DOHH2 (cell line): ENCODE measurements around the gene EXOSC7.
"Not testable (repeated sequence)": the region's sequence is repeated elsewhere in the genome, so short reads cannot be mapped to it uniquely, and the experiment has no call there.

Experiments used
- H3F3A ChIP-seq: fragments of 200-600 bp; sonication (generic), shearing (Covaris generic); 2 replicates; pipeline ENCODE4 v1.6.0; 2016; ENCODE audit warnings: antibody characterized with exemption, mild to moderate bottlenecking; ENCODE audit not compliant: control insufficient read depth, insufficient read depth
- H3K27ac ChIP-seq: fragments of 200-600 bp; sonication (generic); 2 replicates; pipeline ENCODE4 v1.5.1; 2014; ENCODE audit warnings: low read depth, mild to moderate bottlenecking, low read length, moderate library complexity
- H3K27me3 ChIP-seq: fragments of 200-600 bp; sonication (generic); 2 replicates; pipeline ENCODE4 v1.6.1; 2014; ENCODE audit warnings: mild to moderate bottlenecking, low read length, mixed read lengths; ENCODE audit not compliant: control insufficient read depth
- H3K36me3 ChIP-seq: fragments of 200-600 bp; sonication (generic); 2 replicates; pipeline ENCODE4 v1.6.1; 2014; ENCODE audit warnings: mild to moderate bottlenecking, low read length, moderate library complexity, mixed read lengths; ENCODE audit not compliant: control insufficient read depth
- H3K4me1 ChIP-seq: fragments of 200-600 bp; sonication (generic); 2 replicates; pipeline ENCODE4 v1.6.1; 2014; ENCODE audit warnings: mild to moderate bottlenecking, low read length, mixed read lengths; ENCODE audit not compliant: control insufficient read depth
- H3K4me2 ChIP-seq: fragments of 200-600 bp; sonication (generic); 2 replicates; pipeline ENCODE4 v1.6.0; 2014; ENCODE audit warnings: mild to moderate bottlenecking, low read length, moderate library complexity
- H3K4me3 ChIP-seq: fragments of 200-600 bp; sonication (generic); 2 replicates; pipeline ENCODE4 v1.5.1; 2014; ENCODE audit warnings: mild to moderate bottlenecking, low read length, mixed read lengths
- H3K79me2 ChIP-seq: fragments of 200-600 bp; sonication (generic); 2 replicates; pipeline ENCODE4 v1.6.1; 2014; ENCODE audit warnings: mild to moderate bottlenecking, low read length, mixed read lengths; ENCODE audit not compliant: control insufficient read depth
- H3K9me2 ChIP-seq: fragments of 200-600 bp; sonication (generic); replicated peaks from 2 replicates; pipeline ENCODE4 v1.6.1; 2014; ENCODE audit warnings: mild to moderate bottlenecking, low read length, mixed read lengths; ENCODE audit not compliant: control insufficient read depth
- H3K9me3 ChIP-seq: fragments of 200-600 bp; sonication (generic); 2 replicates; pipeline ENCODE4 v1.6.1; 2014; ENCODE audit warnings: antibody characterized with exemption, low read length, mixed read lengths; ENCODE audit not compliant: control insufficient read depth, insufficient read depth
- H4K20me1 ChIP-seq: fragments of 200-600 bp; sonication (generic); 2 replicates; pipeline ENCODE4 v1.6.0; 2014; ENCODE audit warnings: low read depth, mild to moderate bottlenecking, antibody characterized with exemption, low read length, moderate library complexity; ENCODE audit not compliant: control insufficient read depth, insufficient read depth
- EZH2phosphoT487 ChIP-seq: fragments of 200-600 bp; sonication (generic); IDR thresholded peaks from 2 replicates; pipeline ENCODE4 v1.6.1; 2017; ENCODE audit warnings: borderline replicate concordance, mild to moderate bottlenecking, antibody characterized with exemption, low read length, moderate library complexity, mixed read lengths
- TF ChIP-seq, protein P1 (sequence below): fragments of 200-600 bp; sonication (generic); IDR thresholded peaks from one replicate; pipeline ENCODE4 v1.5.1; 2014; ENCODE audit warnings: antibody characterized with exemption, mild to moderate bottlenecking, low read depth, low read length; ENCODE audit not compliant: poor library complexity, severe bottlenecking

The EXOSC7 gene

DNA sequence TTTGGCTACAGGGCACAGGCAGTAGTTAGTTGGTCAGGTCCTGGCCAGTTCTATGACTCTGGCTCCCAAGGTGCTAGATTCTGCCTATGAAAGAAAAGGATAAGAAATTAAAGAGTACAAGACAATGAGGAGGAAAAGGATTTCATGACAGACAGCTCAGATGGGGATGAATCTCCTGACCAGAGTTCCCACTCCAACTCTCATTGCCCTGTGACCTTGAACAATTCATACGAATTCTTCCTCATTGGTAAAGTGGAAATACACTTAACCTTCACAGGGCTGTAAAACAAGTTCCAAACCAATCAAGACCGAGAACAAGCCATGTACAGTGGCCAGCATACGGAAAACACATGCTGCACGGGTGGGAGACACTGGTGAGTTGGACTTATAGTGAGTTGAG is 73.8 kb downstream of the EXOSC7 start:
- Histone ChIP-seq H4K20me1 (no peaks in the 10 kb centered on the region), H3K9me2 (no peaks in the 10 kb centered on the region), H3K27ac (no peak overlapping the region), H3K36me3 (no peaks in the 10 kb centered on the region), H3K4me3 (no peak overlapping the region), H3K4me1 (no peaks in the 10 kb centered on the region), H3K79me2 (no peaks in the 10 kb centered on the region), H3K4me2 (no peak overlapping the region), H3K27me3 (peaks cover 12% of the 10 kb centered on the region), H3F3A (no peaks in the 10 kb centered on the region), H3K9me3 (no peaks in the 10 kb centered on the region)
- TF ChIP-seq EZH2phosphoT487 = no peak
- TF ChIP-seq, protein P1, sequence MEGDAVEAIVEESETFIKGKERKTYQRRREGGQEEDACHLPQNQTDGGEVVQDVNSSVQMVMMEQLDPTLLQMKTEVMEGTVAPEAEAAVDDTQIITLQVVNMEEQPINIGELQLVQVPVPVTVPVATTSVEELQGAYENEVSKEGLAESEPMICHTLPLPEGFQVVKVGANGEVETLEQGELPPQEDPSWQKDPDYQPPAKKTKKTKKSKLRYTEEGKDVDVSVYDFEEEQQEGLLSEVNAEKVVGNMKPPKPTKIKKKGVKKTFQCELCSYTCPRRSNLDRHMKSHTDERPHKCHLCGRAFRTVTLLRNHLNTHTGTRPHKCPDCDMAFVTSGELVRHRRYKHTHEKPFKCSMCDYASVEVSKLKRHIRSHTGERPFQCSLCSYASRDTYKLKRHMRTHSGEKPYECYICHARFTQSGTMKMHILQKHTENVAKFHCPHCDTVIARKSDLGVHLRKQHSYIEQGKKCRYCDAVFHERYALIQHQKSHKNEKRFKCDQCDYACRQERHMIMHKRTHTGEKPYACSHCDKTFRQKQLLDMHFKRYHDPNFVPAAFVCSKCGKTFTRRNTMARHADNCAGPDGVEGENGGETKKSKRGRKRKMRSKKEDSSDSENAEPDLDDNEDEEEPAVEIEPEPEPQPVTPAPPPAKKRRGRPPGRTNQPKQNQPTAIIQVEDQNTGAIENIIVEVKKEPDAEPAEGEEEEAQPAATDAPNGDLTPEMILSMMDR = no peak

DNA sequence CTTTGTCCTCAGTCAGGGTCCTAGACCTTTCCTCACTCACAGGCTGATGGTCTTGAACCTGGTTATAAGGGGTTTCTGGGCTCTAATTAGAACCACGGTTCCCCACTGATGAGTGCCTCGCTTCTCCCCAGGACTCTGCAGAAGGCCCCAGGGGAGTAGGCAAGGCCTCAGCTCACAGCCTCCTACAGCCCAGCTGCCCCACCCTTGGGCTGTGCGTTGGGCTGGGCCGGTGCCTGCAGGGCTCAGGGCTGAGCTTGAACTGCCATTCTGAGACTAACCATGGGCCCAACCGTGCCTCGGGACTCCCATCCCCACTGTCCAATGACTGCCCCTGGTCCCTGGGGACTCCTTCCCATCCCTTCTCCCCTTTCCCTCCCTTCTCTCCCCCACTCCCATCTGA is 75.6 kb downstream of the EXOSC7 start:
- no peaks in the 10 kb centered on the region for H3F3A ChIP-seq
- peaks cover 8% of the 10 kb centered on the region for H3K27me3 ChIP-seq
- TF ChIP-seq, protein P1 = no peak
- TF ChIP-seq EZH2phosphoT487 = no peak
- H4K20me1 ChIP-seq = no peaks in the 10 kb centered on the region
- H3K9me2 ChIP-seq = no peaks in the 10 kb centered on the region
- no peak overlapping the region for H3K27ac ChIP-seq
- H3K4me3 ChIP-seq = no peak overlapping the region
- H3K9me3 ChIP-seq = no peaks in the 10 kb centered on the region
- H3K4me1 ChIP-seq = no peaks in the 10 kb centered on the region
- no peak overlapping the region for H3K4me2 ChIP-seq
- no peaks in the 10 kb centered on the region for H3K79me2 ChIP-seq
- no peaks in the 10 kb centered on the region for H3K36me3 ChIP-seq

DNA sequence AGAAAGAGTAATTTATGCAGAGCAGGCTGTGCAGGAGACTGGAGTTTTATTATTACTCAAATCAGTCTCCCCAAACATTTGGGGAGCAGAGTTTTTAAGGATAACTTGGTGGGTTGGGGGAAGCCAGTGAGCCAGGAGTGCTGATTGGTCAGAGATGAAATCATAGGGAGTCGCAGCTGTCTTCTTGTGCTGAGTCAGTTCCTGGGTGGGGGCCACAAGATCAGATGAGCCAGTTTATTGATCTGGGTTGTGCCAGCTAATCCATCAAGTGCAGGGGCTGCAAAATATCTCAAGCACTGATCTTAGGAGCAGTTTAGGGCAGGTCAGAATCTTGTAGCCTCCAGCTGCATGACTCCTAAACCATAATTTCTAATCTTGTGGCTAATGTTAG is 77.8 kb downstream of the EXOSC7 start:
- not testable (repeated sequence) for H3K27ac ChIP-seq, H3K4me1 ChIP-seq, H3K79me2 ChIP-seq, H3K36me3 ChIP-seq, H3K27me3 ChIP-seq, H3K9me3 ChIP-seq, H3K4me3 ChIP-seq, H4K20me1 ChIP-seq, H3K4me2 ChIP-seq, H3K9me2 ChIP-seq, H3F3A ChIP-seq

DNA sequence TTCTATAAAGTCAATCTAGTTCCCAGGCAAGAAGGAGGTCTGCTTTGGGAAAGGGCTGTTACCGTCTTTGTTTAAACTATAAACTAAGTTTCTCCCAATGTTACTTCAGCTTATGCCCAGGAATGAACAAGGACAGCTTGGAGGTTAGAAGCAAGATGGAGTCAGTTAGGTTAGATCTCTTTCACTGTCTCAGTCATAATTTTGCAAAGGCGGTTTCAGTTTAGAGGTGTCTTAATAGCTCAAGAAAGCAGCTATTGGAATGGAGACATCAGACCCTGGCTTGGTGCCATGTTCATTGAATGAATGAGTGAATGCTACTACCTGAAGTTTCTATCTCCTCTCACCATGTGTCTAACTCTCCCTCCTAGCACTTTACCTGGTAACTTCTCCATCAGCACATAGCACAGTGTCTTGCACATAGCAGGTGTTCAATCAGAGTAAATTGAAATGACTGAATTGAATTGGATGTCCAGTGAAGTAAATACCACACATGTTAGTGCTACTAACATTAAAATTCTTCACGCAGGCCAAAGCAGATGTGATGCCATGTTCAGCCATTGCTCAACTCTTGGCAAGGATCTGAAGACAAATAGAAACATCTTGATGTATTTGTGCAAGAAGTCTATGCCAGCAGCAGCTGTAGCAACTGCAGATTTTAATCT is 78.3 kb downstream of the EXOSC7 start:
- H3K27ac ChIP-seq = no peak overlapping the region

More for the DNA sequence above, 78.3 kb downstream of the EXOSC7 start:
- no peak for TF ChIP-seq EZH2phosphoT487
- TF ChIP-seq, protein P1 = no peak
- H3K4me1 ChIP-seq = no peaks in the 10 kb centered on the region
- no peaks in the 10 kb centered on the region for H3K9me2 ChIP-seq
- H3K79me2 ChIP-seq = no peaks in the 10 kb centered on the region
- H3K27me3 ChIP-seq = peaks cover 5% of the 10 kb centered on the region
- no peaks in the 10 kb centered on the region for H3K9me3 ChIP-seq
- H3K4me2 ChIP-seq = no peak overlapping the region
- no peak overlapping the region for H3K4me3 ChIP-seq
- no peaks in the 10 kb centered on the region for H3F3A ChIP-seq
- no peaks in the 10 kb centered on the region for H4K20me1 ChIP-seq
- no peaks in the 10 kb centered on the region for H3K36me3 ChIP-seq
